Activated T-cell treated with anti-CD3 and anti-CD28 coated beads for 4 hours (primary cell): ENCODE data around the gene VRK2.
"Not testable (repeated sequence)": the region's sequence is repeated elsewhere in the genome, so short reads cannot be mapped to it uniquely, and the experiment has no call there.

Source experiments
- DNase-seq: peaks from one replicate; pipeline ENCODE4 v3.0.0-alpha.2; 2020

The VRK2 gene

GRCh38 chr2:58055033-58055786, 8.6 kb downstream of the VRK2 start:
- DNase-seq: no peak

GRCh38 chr2:58056192-58056916, 9.7 kb downstream of the VRK2 start:
- DNase-seq: no peak

GRCh38 chr2:58057707-58058530, 11.3 kb downstream of the VRK2 start:
- DNase-seq: no peak

GRCh38 chr2:58063641-58064040, 17.0 kb downstream of the VRK2 start:
- no peak for DNase-seq

- DNase-seq: no peak
Measured at GRCh38 chr2:58064086-58064485, 17.5 kb downstream of the VRK2 start.

GRCh38 chr2:58065248-58065647, 18.6 kb downstream of the VRK2 start:
- DNase-seq: no peak

- DNase-seq: no peak
Measured at GRCh38 chr2:58067001-58067400, 20.4 kb downstream of the VRK2 start.

- no peak for DNase-seq
Measured at GRCh38 chr2:58070765-58071164, 24.2 kb downstream of the VRK2 start.

GRCh38 chr2:58072102-58072501, 25.5 kb downstream of the VRK2 start:
- no peak for DNase-seq

- no peak for DNase-seq
Measured at GRCh38 chr2:58073008-58073407, 26.4 kb downstream of the VRK2 start.

GRCh38 chr2:58073751-58074150, 27.1 kb downstream of the VRK2 start:
- DNase-seq: no peak

- no peak for DNase-seq
Measured at GRCh38 chr2:58081000-58081399, 34.4 kb downstream of the VRK2 start.

GRCh38 chr2:58089081-58089480, 42.5 kb downstream of the VRK2 start:
- no peak for DNase-seq

- DNase-seq: not testable (repeated sequence)
Measured at GRCh38 chr2:58092772-58093171, 46.2 kb downstream of the VRK2 start.

- DNase-seq: no peak
Measured at GRCh38 chr2:58097025-58097424, 50.4 kb downstream of the VRK2 start.

- no peak for DNase-seq
Measured at GRCh38 chr2:58098254-58099095, 51.9 kb downstream of the VRK2 start.

GRCh38 chr2:58099096-58099769, 52.6 kb downstream of the VRK2 start:
- DNase-seq: no peak

- DNase-seq: no peak
Measured at GRCh38 chr2:58101500-58101899, 54.9 kb downstream of the VRK2 start.

- DNase-seq: no peak
Measured at GRCh38 chr2:58106896-58107295, 60.3 kb downstream of the VRK2 start.

- DNase-seq: no peak
Measured at GRCh38 chr2:58107803-58108710, 61.5 kb downstream of the VRK2 start.

GRCh38 chr2:58109481-58109880, 62.9 kb downstream of the VRK2 start:
- no peak for DNase-seq
